Heart left ventricle (tissue), 16 donors: ENCODE data around the gene DNAJC18. TPM values are rescaled to one million over a fixed set of nuclear protein-coding genes. Genes with fewer than 3 reads are reported as not detected.

Experiments used
- ATAC-seq, 4 donors: fragments of 200-7000 bp; cut with Tn5 transposase; one replicate each; pipeline ENCODE4 v1.9.1; 2020 to 2022; ENCODE audit warnings: moderate library complexity in 4 of 4, mild to moderate bottlenecking in 3 of 4, moderate number of reproducible peaks in 1 of 4
- DNase-seq, 5 donors: peaks; one replicate each; pipeline ENCODE4 v3.0.0-alpha.2; 2020
- H3K27ac ChIP-seq, 12 donors: fragments of 200-600 bp; sonication (generic) in 4 of 12; one replicate each; pipeline versions ENCODE4 v1.5.0 to v1.8.0; 2016 to 2022; ENCODE audit warnings: mild to moderate bottlenecking in 2 of 12
- H3K27me3 ChIP-seq, 9 donors: fragments of 200-600 bp; sonication (generic) in 2 of 9; one replicate each; pipeline versions ENCODE4 v1.5.1 to v1.8.0; 2016 to 2022; ENCODE audit warnings: mild to moderate bottlenecking in 3 of 9
- H3K36me3 ChIP-seq, 9 donors: fragments of 200-600 bp; sonication (generic) in 2 of 9; one replicate each; pipeline versions ENCODE4 v1.5.0 to v1.8.0; 2018 to 2022; ENCODE audit warnings: mild to moderate bottlenecking in 2 of 9
- H3K4me1 ChIP-seq, 12 donors: fragments of 200-600 bp; sonication (generic) in 4 of 12; one replicate each; pipeline versions ENCODE4 v1.5.0 to v1.8.0; 2016 to 2022; ENCODE audit warnings: mild to moderate bottlenecking in 3 of 12
- H3K4me3 ChIP-seq, 12 donors: fragments of 200-600 bp; sonication (generic) in 4 of 12; one replicate each; pipeline versions ENCODE4 v1.5.0 to v1.8.0; 2017 to 2022; ENCODE audit warnings: mild to moderate bottlenecking in 9 of 12, moderate library complexity in 4 of 12
- H3K9me3 ChIP-seq, 12 donors: fragments of 200-600 bp; sonication (generic) in 4 of 12; one replicate each; pipeline versions ENCODE4 v1.5.0 to v1.8.0; 2016 to 2022; ENCODE audit warnings: mild to moderate bottlenecking in 1 of 12
- POLR2A ChIP-seq, 2 donors: fragments of 450-650 bp; IDR thresholded peaks; one replicate each; pipeline ENCODE4 v1.6.1; 2017; ENCODE audit warnings: antibody characterized with exemption in 2 of 2, mild to moderate bottlenecking in 2 of 2, moderate library complexity in 2 of 2
- WGBS, 4 donors: extraction: QIAGEN DNeasy Blood & Tissue Kit in 2 of 4; methylation state at CpG; one replicate each; pipeline versions ENCODE4 v1.1.5 to v1.1.7; 2013 to 2018; 5-methylcytosine and 5-hydroxymethylcytosine counted together
- intact Hi-C, 10 donors: fragments of 100-400 bp; cut with DNase I; formaldehyde crosslinking; loops; one replicate each; pipeline versions ENCODE4 v1.11.1 to v1.14.2; 2022
- polyA plus RNA-seq, 2 donors: library from polyadenylated mRNA; stranded (reverse); fragments of 200-250 nt; gene quantifications; one replicate each; pipeline ENCODE4 v1.2.3, GENCODE V29; 2013
- total RNA-seq, 9 donors: library from RNA; depleted of rRNA in 2 of 9; stranded (reverse); fragments of >200 nt in 2 of 9; fragmentation: NEBNext Ultra II Directional in 3 of 9; extraction: Animal tissue kit (Norgen Biotek cat#: 25700) in 3 of 9; gene quantifications; one replicate each; pipeline versions ENCODE4 v1.1.0 to v1.2.4, GENCODE V29; 2016 to 2023
- TF ChIP-seq, protein P1 (sequence below), 12 donors: fragments of 200-600 bp; sonication (generic) in 4 of 12; IDR thresholded peaks; one replicate each; pipeline versions ENCODE4 v1.5.0 to v1.8.0; 2018 to 2022; ENCODE audit warnings: antibody characterized with exemption in 12 of 12, mild to moderate bottlenecking in 5 of 12
- donor health status: ischemic (EF 13 %, LVEDD 7.1; RV severe dilation, severe dysfunction).
- donor health status: healthy with polysubstance abuse.
- donor health status: DM: no; HTN: yes; CAD: no.
- donor health status: DM: no; HTN: no; CAD: no.
- donor health status: ischemic (EF 25% LVEDD 6.9; RV normal size, moderate dysfunction).
- donor health status: ischemic (EF 25% LVEDD 5.7; RV mildly dilated, moderate dysfunction).
- donor health status: healthy.
- donor health status: DM: yes; HTN: yes; CAD: no.
- donor health status: ischemic (EF 35%, LVEDD 5.7; RV mildly dilated, moderate dysfunction).
- donor health status: nonischemic (EF 11% LVEDD 7.7; RV severe dilation, severe dysfunction).
- donor health status: DM: yes; HTN: yes; CAD: no.
- donor health status: PGD.
- donor health status: ischemic (EF 29% LVEDD 5.4; RV normal size, mild dysfunction).
- donor health status: nonischemic (EF 23%, LVEDD 6.1; RV moderate dilation, normal function).

DNAJC18 gene
- total and polyA plus RNA-seq, 11 donors, result 4.0 to 17.8 (median 9.1) TPM

DNA sequence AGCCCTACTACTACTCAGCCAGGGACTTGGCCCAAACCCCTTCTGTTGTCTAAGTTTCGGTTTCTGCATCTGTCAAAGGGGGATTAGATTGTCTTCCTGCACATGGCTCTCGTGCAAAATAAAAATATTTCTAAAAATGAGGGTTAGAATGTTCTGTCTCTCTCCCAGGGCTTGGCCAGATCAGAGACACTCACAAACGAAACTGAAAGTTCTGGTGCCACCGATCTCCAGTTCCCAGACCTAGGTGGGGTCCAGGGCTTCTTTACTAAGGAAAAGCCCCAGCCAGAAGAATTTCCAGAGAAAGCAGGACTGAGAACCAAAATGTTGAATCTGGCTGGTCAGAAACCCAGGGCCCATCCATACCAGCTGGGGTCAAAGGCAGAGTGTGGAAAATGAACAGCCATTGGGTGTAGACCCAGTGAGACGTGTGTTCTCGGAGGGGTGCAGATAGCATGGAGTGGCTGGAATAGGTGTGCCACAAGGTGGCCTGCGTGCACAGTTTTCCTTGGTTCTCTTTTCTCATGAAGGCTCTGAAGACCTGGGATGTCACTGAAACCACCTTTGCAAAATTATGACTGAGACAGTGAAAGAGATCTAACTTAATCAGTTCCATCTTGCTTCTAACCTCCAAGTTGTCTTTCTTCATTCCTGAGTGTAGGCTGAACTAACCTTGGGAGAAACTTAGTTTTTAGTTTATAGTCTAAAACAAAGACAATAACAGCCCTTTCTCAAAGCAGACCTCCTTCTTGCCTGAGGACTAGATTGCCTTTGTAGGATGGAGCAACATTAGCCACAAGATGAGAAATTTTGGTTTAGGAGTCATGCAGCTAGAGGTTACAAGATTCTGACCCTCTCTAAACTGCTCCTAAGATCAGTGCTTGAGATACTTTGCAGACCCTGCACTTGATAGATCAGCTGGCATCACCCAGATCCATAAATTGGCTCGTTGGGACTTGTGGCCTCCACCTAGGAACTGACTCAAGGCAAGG, 54.0 kb downstream of the DNAJC18 start:
- no peaks in the 10 kb centered on the region for H3K9me3 ChIP-seq
- H3K4me1 ChIP-seq, result peaks cover 0 to 46% (median 24%) of the 10 kb centered on the region in 12 donors
- DNase-seq (peak in 1 of 5 donors; percentile 25), ATAC-seq (peak in 2 of 4 donors; percentile 9 to 47)
- H3K27ac ChIP-seq, result peak overlapping the region; percentile 22 to 84 (median 67)
- peaks cover 0 to 3% (median 0%) of the 10 kb centered on the region in 9 donors for H3K36me3 ChIP-seq
- WGBS, 4 donors, result 34 to 49% (median 46%) methylated on average over 8 of the region's 8 CpGs
- intact Hi-C loops, result loop anchor here in 1 of 10 donors (5.0 kb wide), 1 partner anchor 37 kb away; no protein-coding TSS in a partner anchor
- TF ChIP-seq, protein P1, sequence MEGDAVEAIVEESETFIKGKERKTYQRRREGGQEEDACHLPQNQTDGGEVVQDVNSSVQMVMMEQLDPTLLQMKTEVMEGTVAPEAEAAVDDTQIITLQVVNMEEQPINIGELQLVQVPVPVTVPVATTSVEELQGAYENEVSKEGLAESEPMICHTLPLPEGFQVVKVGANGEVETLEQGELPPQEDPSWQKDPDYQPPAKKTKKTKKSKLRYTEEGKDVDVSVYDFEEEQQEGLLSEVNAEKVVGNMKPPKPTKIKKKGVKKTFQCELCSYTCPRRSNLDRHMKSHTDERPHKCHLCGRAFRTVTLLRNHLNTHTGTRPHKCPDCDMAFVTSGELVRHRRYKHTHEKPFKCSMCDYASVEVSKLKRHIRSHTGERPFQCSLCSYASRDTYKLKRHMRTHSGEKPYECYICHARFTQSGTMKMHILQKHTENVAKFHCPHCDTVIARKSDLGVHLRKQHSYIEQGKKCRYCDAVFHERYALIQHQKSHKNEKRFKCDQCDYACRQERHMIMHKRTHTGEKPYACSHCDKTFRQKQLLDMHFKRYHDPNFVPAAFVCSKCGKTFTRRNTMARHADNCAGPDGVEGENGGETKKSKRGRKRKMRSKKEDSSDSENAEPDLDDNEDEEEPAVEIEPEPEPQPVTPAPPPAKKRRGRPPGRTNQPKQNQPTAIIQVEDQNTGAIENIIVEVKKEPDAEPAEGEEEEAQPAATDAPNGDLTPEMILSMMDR (IDR thresholded peaks at IDR 0.05), result peak in 9 of 12 donors; percentile 9 to 52 (median 33)
- no peak for TF ChIP-seq POLR2A (IDR thresholded peaks at IDR 0.05)
- peak overlapping the region in 10 of 12 donors; percentile 25 to 60 (median 44) for H3K4me3 ChIP-seq
- H3K27me3 ChIP-seq, result no peaks in the 10 kb centered on the region

DNA sequence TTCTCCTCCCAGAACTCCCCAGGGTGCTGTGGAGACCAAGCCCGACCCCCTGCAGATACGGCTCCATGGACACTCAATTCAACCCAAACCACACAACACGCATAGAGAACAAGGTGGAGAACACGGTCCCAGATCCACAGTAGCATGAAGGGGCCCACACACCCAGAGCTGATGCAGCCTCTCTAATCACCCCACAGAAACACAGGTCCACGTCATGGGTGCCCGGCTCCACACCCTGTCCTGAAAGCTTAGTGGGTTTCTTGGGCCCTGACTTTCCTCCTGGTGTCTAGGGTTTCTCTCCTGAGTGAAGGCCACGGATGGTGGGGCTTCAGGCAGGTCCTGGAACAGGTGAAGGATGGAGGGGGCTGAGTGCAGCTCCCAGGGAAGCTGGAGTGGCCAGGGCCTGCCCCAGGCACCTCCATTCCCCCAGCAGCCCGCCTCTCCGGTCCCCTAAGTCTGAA, 54.7 kb downstream of the DNAJC18 start:
- no peak for TF ChIP-seq POLR2A (IDR thresholded peaks at IDR 0.05)
- TF ChIP-seq, protein P1 (IDR thresholded peaks at IDR 0.05), result no peak
- intact Hi-C loops, result loop anchor here in 1 of 10 donors (5.0 kb wide), 1 partner anchor 38 kb away; no protein-coding TSS in a partner anchor
- ATAC-seq (no peak), DNase-seq (peak in 1 of 5 donors; percentile 15)
- Histone ChIP-seq H3K36me3 (peaks cover 0 to 3% (median 0%) of the 10 kb centered on the region in 9 donors), H3K4me1 (peaks cover 0 to 42% (median 23%) of the 10 kb centered on the region in 12 donors), H3K4me3 (peak overlapping the region in 10 of 12 donors; percentile 25 to 60 (median 44)), H3K9me3 (no peaks in the 10 kb centered on the region), H3K27ac (peak overlapping the region in 11 of 12 donors; percentile 22 to 84 (median 68)), H3K27me3 (no peaks in the 10 kb centered on the region)
- WGBS, 4 donors, result 70 to 78% (median 74%) methylated on average over 9 of the region's 9 CpGs

- Histone ChIP-seq H3K4me3 (no peak overlapping the region), H3K4me1 (peaks cover 0 to 41% (median 22%) of the 10 kb centered on the region in 12 donors), H3K27me3 (no peaks in the 10 kb centered on the region), H3K27ac (peak overlapping the region in 4 of 12 donors; percentile 68 to 84 (median 78)), H3K36me3 (no peaks in the 10 kb centered on the region), H3K9me3 (no peaks in the 10 kb centered on the region)
- DNase-seq (peak in 1 of 5 donors; percentile 19), ATAC-seq (peak in 1 of 4 donors; percentile 4)
- WGBS, 4 donors, result 81 to 97% (median 88%) methylated on average over 7 of the region's 7 CpGs
- TF ChIP-seq, protein P1 (IDR thresholded peaks at IDR 0.05), result no peak
- no peak for TF ChIP-seq POLR2A (IDR thresholded peaks at IDR 0.05)
- intact Hi-C loops, result no loop called here
These were observed 55.2 kb downstream of the DNAJC18 start for GRCh38 chr5:139383993-139384590.
